HG02798 (cell line): ENCODE data around the gene ZNF740.
A peak's percentile ranks its signal among the peaks of the same experiment; 100 is the strongest.
"Not testable (repeated sequence)": the region's sequence is repeated elsewhere in the genome, so short reads cannot be mapped to it uniquely, and the experiment has no call there.

Source experiments
- ATAC-seq: cut with Tn5 transposase; IDR thresholded peaks from one replicate; pipeline ENCODE4 v1.9.1; 2021; ENCODE audit warnings: mild to moderate bottlenecking; ENCODE audit not compliant: unreplicated experiment, poor library complexity

The ZNF740 gene

DNA sequence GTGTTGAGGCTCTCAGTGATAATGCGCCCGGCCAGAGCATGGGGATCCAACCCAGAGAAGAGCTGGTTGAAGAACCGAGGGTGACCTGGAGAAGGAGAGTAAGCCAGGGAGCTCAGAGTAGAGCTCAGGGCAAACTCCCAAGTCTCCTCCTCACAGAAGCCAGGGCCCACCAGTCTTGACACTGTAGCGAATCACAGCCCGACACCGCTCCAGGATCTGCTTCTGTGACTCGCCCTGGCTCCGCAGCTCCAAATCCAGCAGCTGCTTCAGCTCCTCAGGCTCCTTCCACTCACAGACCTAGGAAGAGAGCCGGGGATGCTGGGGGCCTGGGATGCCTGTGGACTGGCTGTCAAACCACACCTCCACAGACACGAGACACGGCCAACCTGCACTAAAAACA lies 8.2 kb upstream of the ZNF740 start:
- no peak for ATAC-seq

DNA sequence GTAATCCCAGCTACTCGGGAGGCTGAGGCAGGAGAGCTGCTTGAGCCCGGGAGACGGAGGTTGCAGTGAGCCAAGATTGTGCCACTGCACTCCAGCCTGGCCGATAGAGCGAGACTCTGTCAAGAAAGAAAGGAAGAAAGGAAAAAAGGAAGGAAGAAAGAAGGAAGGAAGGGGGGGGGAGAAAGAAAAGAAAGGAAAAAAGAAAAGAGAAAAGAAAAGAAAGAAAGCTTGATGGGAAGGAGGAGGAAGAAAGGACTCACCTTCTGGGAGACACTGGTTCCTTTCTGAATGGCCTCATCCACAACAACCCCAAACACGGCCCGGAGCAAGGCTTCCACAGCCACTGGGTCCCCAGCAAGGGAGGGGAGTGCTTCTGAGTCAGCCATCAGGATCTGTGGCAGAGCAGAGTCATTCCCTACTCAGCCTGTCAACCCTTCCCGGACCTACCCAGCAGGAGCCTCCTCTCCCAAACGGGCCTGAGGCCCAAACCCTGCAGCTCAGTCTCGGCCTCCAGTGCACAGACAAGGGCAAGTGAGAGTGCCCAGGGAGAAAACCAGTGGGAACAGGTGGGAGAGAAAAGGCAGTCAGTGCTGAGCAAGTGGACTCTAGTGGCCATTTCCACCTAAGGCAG lies 7.3 kb upstream of the ZNF740 start:
- ATAC-seq, result no peak

DNA sequence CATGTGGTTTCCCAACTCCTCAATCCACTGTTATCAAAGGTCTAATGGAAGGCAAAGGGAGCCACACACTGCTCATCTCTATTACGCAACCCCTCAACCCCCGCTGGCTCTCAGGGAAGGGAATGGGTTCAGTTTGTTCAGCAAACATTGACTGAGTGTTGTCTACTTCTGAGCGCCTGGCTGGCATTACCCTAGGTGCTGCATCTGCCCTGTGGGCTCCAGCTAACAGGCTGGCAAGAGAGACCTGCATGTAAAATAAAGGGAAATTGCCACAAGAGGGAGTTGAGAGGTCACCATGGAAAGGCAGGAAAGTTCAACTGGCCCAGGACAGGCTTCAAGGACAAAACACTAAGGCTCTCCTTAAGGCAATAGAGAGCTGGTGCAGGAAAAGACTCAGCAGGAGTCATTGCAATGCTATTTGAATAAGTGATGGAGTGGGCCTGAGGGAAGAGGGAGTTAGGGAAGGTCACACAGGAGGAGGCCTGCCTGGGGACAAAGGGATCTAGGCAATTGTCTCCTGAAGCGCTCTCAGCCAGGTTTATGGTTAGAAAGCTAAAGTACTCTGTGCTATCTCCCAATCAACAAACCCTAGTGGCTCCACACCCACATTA lies 5.5 kb upstream of the ZNF740 start:
- ATAC-seq, result no peak

DNA sequence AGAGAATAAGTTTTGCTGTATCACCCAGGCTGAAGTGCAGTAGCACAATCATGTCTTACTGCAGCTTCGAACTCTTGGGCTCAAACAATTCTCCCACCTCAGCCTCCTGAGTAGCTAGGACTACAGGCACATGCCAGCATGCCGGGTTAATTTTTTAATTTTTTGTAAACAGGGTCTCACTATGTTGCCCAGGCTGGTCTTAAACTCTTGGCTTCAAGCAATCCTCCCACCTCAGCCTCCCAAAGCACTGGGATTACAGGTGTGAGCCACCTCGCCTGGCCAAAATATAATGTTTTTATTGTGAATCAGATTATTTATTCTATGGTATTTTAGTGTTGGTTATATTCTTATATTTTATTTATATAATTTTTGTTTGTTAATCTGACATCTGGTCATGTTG lies 3.8 kb upstream of the ZNF740 start:
- no peak for ATAC-seq

DNA sequence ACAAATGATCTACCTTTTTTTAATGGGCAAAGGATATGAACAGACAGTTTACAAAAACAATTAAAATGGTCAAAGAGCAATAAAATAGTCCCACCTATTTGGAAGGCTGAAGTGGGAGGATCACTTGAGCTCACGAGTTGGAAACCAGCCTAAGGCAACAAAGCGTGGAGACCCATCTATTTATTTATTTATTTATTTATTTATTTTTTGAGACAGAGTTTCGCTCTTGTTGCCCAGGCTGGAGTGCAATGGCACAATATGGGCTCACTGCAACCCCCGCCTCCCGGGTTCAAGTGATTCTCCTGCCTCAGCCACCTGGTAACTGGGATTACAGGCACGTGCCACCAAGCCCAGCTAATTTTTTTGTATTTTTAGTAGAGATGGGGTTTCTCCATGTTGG lies 3.1 kb upstream of the ZNF740 start:
- ATAC-seq, result not testable (repeated sequence)

DNA sequence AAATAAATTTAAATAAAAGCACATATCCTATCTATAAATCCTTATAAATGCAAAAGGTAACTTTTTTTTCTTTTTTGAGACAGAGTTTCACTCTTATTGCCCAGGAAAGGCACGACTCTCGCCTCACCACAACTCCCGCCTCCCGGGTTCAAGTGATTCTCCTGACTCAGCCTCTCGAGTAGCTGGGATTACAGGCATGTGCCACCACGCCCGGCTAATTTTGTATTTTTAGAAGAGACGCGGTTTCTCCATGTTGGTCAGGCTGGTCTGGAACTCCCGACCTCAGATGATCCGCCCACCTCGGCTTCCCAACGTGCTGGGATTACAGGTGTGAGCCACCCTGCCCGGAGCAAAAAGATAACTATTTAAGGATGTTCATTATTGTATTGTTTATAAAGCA lies 1.7 kb upstream of the ZNF740 start:
- not testable (repeated sequence) for ATAC-seq

DNA sequence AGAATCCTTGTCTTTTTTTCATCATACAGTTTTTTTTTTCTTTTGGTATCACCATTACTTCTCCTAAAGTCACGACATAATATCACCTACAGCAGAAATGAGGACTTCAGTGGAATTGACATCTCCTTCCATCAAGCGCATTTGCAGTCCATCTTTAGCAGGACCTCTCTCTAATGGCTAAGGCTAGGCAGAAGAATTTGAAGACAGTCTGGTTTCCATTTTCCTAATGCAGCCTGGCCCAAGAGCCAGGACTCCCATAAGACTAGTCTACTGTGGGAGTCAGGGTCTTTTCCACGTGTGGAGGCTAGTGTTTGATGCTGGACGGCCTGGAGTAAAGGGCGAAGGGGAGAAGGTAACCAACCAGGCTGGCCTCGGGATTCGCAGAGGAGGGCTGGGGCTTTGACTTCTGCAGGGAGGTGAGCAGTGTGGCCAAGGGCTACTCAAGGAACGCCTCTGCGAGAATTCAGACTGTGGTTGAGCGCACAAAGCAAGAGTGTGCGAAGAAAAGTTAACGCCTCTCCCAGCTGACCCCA lies 769 bp upstream of the ZNF740 start:
- peak; percentile 18 for ATAC-seq

DNA sequence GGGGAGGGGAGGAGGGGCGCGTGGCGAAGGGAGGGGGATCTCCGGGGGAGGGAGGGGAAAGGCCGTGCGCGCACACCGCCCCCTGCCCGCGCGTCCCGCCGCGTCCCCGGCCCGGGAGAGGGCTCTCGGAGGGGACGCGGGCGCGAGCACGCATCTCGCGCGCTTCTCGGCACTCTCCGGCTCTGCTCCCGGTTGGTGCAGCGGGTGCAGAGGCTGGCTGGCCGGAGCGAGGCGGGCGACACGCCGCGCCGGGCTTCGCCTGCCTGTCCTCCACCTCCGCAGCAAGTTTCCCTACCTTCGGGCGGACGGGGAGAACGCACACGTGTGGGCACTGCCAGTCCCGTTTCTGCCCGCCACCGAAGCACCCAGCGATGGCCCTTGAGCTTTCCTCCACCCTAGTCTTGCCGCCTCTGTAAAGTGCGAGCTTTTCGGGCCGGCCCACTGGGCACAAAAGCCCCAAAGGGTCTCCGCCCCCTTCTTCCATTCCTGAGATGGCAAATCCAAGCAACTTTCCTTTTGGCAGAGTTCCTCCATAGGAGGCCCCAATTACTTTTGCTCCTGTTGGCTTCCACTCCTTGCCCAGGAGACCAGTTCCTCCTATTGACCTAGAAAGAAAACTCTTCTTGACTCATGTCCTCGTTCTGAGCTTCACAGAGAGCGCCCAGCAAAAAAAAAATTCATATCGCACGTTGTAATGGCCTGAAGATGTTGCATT lies 566 bp downstream of the ZNF740 start:
- peak; percentile 54 for ATAC-seq

DNA sequence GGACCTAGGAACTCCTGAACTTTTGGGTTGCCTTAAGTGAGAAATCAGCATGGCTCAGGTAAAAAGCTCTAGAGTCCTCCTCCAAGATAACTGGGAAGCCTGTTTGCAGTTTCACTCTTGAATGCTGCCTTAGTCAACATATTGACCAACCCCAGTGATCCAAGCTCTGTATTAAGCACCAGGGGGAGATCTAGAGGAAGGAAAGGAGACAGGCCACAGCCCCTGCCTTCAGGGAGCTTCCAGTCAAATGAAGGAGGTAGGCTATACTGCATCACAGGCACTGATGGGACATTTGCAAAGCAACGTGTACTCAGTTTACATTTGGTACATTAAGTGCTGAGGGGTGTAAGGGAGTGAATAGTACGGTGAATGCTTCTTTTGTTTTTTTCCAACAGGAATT lies 1.4 kb downstream of the ZNF740 start:
- ATAC-seq, result no peak

DNA sequence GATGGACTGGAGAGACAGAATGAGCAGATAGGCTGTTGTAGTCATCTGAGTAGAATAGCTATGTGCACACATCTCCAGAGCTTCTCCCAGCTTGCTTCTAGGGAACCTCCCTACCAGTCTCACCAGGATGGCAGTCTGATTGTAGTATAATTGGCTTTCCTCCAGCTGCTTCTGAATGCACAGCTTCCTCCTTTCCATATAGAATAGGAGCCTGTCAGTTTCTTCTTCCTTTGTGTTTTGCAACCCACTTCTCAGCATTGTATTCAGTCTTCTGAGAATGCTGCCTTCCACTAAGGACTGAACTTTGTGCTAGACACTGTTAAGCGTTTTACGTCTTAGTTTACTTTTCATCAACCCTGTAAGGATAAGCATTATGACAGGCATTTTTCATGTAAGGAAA lies 2.4 kb downstream of the ZNF740 start:
- no peak for ATAC-seq

DNA sequence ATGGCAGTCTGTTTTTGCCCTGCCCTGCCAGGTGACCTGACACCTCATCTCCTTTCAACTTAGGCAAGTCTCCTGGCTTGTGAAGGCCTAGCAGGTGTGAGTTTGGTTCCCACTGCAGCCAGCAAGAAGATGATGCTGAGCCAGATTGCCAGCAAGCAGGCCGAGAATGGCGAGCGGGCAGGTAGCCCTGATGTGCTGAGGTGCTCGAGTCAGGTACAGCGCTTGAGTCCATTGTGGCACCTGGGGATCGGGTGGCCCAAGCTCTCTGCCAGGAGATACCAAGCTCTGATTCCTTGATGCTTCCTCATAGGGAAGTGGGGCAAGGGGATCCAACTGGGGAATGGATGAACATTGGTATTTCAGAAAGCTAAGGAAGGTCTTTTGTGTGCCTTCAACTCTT lies 4.3 kb downstream of the ZNF740 start:
- no peak for ATAC-seq

DNA sequence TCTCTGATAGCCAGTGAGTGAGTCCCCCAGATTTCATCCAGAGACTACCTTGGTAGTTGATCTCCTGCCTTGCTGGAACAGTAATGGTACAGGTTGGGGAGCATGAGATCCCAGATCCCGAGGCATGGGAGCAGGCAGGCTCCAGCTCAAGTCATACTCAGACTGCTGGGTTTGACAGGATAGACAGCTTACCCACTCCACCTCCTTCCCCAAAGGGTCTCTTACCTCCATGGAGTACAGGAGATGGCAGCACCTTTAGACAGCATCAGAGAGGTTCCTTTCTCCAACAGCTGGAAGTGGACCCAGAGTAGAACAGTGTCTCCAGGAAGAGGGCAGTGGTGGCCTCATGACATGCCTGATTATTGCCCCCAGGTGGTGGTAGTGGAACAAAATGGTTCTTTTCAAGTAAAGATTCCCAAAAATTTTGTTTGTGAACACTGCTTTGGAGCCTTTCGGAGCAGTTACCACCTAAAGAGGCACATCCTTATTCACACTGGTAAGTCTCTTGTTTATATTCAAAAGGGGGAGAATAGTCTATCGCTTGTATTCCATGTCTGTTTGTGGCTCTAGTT lies 5.1 kb downstream of the ZNF740 start:
- no peak for ATAC-seq

DNA sequence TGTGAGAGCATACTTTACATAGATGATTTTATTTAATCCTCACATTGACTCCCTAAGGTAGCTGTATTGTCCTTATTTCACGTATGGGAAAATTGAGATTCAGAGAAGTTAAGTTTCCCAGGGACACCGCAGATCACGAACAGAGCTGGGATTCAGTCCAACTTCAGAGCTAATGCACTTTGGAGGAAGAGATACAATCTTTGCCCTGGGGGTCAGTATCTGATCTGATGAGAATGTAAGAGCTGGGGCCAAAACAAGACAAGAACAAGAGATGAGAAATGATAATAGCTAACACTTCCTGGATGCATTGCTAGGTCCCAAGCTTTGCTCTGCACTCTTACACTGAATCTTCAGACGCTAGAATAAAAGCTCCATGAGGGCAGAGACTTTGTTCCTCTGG lies 6.2 kb downstream of the ZNF740 start:
- ATAC-seq, result no peak

DNA sequence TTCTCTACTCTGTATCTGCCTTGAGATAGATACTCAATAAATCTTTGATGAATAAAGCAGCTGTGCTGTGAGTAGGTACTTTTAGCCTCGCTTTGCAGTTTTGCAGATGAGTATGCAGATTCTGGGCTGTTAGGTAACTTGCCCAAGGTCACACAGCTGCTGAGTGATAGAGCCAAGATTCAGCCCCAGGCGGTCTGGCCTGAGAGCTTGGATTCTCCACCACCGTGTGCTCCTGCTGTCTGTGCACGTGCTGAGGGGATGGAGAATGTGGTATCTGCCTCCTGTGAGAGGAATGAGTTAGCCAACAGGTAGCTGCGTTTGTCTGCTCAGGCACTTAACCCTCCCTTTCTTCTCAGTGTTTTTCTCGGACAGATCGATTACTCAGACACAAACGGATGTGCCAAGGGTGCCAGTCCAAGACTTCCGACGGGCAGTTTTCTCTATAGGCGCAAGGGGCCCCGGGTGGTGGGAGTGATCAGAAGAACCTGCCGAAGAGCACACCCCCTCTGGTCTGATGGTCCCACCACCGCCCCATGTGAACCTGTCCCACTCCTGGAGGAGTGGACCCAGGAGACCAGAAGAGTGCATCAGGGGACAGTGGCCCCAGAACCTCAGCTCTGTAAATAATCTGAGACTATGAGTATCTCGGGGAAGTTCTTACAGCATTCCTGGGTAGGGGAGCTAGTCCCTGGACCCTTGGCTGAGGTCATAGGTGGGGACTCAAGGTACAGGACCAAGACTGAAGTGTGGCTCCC lies 6.8 kb downstream of the ZNF740 start:
- no peak for ATAC-seq

DNA sequence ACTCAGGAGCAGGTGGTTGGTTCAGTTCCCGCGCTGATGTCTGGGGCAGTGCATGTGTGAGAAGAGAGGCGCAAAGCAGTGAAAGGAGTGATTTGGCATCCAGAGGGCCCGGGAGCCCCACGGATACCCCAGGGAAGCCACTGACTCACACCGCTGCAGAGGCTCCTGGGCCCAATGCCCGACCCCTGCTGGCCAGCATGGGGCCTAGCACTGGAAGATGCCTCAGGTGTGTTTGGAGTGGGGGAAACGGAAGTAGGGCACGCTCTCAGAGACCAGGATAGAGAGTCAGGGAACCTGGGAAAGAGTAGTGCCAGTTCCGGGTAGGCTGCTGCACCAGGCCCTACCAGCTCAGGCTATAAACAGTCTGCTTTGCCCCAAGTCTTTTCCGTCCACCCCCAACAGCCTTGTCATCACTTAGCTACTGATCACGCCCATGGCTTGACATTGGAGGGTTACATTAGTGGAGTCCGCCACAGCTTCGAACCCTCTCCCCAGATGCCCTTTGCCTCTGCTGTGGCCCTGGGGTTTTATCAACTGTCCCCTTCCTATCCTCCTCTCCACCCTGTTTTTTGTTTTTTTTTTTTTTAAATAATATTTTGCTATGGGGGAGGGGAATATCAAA lies 9.7 kb downstream of the ZNF740 start:
- no peak for ATAC-seq

DNA sequence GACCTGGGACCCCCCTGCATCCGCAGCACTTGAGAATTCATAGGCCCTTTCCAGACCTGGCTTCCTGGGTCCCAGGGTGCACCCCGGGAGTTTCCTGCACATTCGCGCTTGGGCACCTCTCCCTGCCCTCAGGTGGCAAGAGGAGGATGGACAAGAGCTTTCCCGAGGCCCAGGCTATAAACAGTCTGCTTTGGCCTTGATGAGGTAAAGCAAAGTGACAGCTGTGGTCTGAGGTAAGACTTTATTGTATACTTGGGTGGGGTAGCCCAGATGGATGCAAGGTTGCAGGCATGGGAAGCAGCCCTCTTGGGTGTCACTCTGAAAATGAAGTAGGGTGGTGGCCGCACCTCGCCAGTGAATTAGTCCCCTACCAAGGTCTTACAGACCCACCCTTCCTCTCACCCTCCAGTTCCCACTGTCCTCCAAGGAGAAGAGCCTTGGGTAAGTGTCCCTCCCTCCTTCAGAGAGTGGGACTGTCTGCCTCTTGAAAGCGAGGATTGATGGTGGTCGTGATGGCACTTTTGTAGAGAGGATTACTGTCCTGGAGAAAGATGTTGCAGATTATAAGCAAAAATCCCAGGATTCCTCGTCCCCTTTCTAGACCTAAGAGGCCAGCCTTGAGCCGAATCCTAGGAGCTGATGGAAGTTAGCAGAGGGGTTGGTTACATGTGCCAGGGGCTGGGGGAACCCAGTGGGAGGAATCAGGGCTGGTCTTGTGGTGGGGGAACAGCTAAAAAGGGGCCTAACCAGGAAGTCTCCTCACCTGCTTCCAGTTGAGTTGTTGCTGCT lies 10.8 kb downstream of the ZNF740 start:
- ATAC-seq, result no peak

DNA sequence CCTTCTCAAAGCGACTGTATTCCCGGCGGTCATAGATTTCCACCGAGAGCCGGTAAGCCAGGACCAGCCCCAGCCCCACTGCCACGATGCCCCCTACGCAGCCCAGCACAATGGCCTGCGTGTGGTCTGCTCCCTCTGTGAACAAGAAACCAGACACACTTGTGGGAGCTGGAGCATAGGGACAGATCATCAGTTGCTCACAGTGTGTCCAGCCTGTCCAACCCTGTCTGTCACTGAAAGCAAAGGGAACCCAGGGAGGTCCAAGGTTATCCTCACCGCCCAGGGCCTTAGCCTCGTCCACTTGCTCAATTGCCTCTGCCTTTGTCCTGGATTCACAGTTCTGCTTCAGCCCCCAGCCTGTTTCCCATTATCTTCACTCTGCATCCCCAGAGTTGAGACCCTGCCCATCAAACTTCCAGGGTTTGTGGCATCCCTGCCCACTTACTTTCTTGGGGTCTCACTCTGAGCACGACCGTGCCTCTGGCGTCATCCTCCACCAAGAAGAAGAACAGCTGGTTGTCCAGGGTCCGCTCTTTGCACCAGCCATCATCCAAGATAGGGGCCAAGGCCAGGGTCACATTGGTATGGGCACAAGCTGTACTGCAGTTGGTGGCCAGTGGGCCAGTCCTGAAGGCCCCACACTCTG lies 11.5 kb downstream of the ZNF740 start:
- ATAC-seq, result no peak

DNA sequence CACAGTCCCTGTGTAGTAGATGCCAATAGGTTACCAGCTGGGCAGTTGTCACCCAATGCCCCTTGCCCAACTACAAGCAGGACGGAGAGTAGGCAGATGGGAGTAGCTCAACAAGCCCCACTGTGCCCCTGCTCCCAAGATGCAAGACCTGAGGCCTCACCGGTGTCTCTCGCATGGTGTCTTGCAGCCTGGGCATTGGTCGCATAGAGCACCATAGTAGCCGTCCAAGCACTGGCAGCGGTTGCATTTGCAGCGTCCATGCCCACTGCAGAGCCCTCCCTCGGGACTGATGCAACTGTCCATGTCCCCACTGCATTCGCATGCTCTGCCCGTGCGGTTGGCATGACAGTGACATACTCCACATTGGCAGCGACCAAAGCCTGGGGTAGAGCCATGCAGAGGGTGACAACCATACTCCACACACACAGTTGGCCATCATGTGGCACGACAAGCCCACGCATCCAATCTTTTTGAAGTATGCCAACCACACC lies 12.1 kb downstream of the ZNF740 start:
- no peak for ATAC-seq

DNA sequence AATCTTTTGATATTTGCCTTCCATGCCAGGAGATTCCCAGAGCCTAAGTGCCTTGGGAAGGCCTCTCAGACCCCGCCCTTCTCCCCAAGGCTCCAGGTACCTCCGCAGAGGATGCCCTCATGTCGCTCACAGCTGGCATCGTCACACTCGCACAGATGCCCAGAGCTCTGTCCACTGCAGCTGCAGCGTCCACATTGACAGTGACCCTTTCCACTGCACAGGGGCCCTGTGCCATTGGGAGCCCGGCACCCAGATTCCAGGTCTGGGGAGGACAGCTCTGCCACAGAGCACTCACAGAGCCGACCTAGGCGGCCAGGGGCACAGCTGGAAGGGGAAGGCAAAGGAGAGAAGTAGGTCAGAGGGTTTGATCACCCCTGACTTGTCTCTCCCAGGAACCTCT lies 12.5 kb downstream of the ZNF740 start:
- no peak for ATAC-seq
